Mesothelial cell of epicardium (in vitro differentiated cells): ENCODE data around the gene WIPI1. TPM values are rescaled to one million over a fixed set of nuclear protein-coding genes. Genes with fewer than 3 reads are reported as not detected.

Experiments used
- DNase-seq, 2 experiments: peaks; one replicate each; pipeline ENCODE4 v3.0.0; 2021; ENCODE audit warnings: low spot score in 2 of 2; ENCODE audit not compliant: unreplicated experiment in 2 of 2
- H3K27ac Mint-ChIP-seq: 2 replicates; pipeline ENCODE4 v1.8.0; 2021; ENCODE audit warnings: mixed read lengths
- H3K27me3 Mint-ChIP-seq: 2 replicates; pipeline ENCODE4 v1.8.0; 2021; ENCODE audit warnings: low read depth, mixed read lengths
- H3K36me3 Mint-ChIP-seq: 2 replicates; pipeline ENCODE4 v1.8.0; 2021; ENCODE audit warnings: mixed read lengths
- H3K4me1 Mint-ChIP-seq: 2 replicates; pipeline ENCODE4 v1.8.0; 2021; ENCODE audit warnings: mixed read lengths
- H3K4me3 Mint-ChIP-seq: 2 replicates; pipeline ENCODE4 v1.8.0; 2021; ENCODE audit warnings: mild to moderate bottlenecking, moderate library complexity, mixed read lengths
- H3K9me3 Mint-ChIP-seq: 2 replicates; pipeline ENCODE4 v1.8.0; 2021; ENCODE audit warnings: mixed read lengths
- CTCF ChIP-seq: fragments of 200-600 bp; sonication (generic); IDR thresholded peaks from one replicate; pipeline ENCODE4 v1.5.0; 2021; ENCODE audit warnings: antibody characterized with exemption; ENCODE audit not compliant: unreplicated experiment
- total RNA-seq: library from RNA; stranded (reverse); gene quantifications from 3 replicates; pipeline ENCODE4 v1.2.1, GENCODE V29; 2021

The WIPI1 gene
- total RNA-seq, 1 donor from 2014 or later, result 27.2 TPM

DNA sequence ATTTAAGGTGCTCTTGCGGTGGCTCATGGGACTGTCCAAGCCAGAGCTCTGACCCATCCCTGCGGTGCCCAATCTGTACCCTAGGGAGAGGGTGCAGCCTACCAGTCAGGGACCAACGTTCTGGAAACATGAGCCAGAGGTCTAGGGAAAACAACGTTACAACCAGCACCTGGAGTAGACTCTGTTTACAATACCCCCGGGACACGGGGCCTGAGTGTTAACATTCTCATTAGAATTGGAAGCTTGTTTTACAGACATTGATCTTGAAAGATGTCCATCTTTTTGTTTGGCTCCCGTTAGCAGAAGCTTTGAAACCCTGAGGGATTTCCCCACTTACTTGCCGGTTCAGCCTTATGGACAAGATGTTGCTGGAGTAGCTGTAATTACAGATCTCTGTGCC, 6.9 kb downstream of the WIPI1 start:
- Mint-ChIP-seq H3K4me3 (no peak overlapping the region), H3K27ac (no peak overlapping the region), H3K27me3 (no peaks in the 10 kb centered on the region), H3K9me3 (no peaks in the 10 kb centered on the region), H3K36me3 (peaks cover 13% of the 10 kb centered on the region), H3K4me1 (peaks cover 4% of the 10 kb centered on the region)
- DNase-seq, result no peak
- no peak for TF ChIP-seq CTCF

DNA sequence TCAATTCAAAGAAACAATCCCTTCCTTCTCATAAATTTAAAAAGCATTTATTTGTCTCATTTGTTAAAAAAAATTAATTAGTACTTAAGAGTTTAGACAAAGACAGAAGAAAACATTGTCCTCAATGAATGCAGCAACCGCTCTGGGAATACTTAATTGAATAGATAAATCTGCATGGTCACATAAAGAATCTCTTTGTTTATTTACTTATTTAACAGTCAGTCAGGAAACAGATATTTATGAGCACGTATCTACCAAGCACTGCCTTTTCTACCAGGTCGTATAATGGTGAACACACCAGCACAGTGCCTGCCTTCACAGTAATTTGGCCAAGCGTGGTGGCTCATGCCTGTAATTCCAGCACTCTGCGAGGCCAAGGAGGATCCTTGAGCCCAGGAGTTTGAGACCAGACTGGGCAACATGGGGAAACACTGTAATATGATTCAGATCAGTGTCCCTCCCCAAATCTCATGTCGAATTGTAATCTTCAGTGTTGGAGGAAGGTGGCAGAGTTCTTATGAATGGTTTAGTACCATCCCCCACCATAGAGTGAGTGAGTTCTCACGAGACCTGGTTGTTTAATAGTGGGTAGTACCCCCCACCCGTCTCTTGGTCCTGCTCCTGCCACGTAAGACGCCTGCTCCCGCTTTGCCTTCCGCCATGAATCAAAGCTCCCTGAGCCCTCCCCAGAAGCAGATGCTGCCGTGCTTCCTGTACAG, 8.1 kb downstream of the WIPI1 start:
- Mint-ChIP-seq H3K4me3 (no peak overlapping the region), H3K27me3 (no peaks in the 10 kb centered on the region), H3K4me1 (peaks cover 4% of the 10 kb centered on the region), H3K9me3 (no peaks in the 10 kb centered on the region), H3K27ac (no peak overlapping the region), H3K36me3 (peaks cover 13% of the 10 kb centered on the region)
- no peak for TF ChIP-seq CTCF
- no peak for DNase-seq

DNA sequence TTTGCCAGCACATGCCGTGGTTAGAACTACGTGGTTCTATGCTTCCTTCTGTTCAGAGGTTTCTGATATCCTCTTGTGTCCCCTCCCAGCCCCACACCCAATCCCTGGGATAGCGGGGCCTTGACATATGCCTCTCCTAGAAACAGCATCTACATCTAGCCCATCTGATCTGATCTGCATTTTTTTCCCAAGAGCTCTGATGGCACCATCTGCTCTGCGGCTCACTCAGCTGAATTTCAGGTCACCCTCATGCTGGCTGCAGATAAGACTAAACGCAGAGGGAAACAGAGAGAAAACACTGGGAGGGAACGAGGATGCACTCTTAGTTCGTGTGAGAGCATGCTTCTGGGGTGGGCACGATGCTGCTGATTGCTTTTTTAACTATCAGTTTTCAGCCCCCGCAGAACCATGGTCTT, 10.7 kb downstream of the WIPI1 start:
- no peak overlapping the region for H3K27ac Mint-ChIP-seq
- no peak overlapping the region for H3K4me3 Mint-ChIP-seq
- H3K36me3 Mint-ChIP-seq, result peaks cover 12% of the 10 kb centered on the region
- TF ChIP-seq CTCF, result no peak
- H3K9me3 Mint-ChIP-seq, result no peaks in the 10 kb centered on the region
- no peak for DNase-seq
- no peaks in the 10 kb centered on the region for H3K27me3 Mint-ChIP-seq
- peaks cover 2% of the 10 kb centered on the region for H3K4me1 Mint-ChIP-seq

DNA sequence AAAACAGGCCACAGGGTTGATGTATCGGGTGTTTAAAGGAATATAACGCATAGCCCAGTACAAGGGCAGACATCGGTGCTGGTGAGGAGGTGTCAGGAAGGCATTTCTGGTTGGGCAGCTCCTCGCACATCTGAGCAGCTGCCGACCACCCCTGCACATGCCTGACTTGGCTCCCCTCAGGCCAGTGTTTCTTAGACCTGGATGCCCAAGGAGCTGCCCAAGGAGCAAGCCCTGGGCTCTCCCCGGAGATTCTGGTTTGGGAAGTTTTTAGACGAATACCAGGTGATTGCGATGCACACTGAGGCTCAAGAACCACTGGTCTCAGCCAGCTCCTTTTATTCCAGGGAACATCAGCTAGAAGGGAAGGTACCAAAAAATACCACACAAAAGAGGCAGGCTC, 11.6 kb downstream of the WIPI1 start:
- peaks cover 11% of the 10 kb centered on the region for H3K4me1 Mint-ChIP-seq
- no peaks in the 10 kb centered on the region for H3K27me3 Mint-ChIP-seq
- no peak for DNase-seq
- no peak overlapping the region for H3K27ac Mint-ChIP-seq
- no peak overlapping the region for H3K4me3 Mint-ChIP-seq
- no peak for TF ChIP-seq CTCF
- no peaks in the 10 kb centered on the region for H3K9me3 Mint-ChIP-seq
- peaks cover 8% of the 10 kb centered on the region for H3K36me3 Mint-ChIP-seq

GRCh38 chr17:68443972-68444464, 13.3 kb downstream of the WIPI1 start:
- Mint-ChIP-seq H3K36me3 (peaks cover 2% of the 10 kb centered on the region), H3K9me3 (no peaks in the 10 kb centered on the region), H3K4me1 (peaks cover 11% of the 10 kb centered on the region), H3K4me3 (no peak overlapping the region), H3K27me3 (no peaks in the 10 kb centered on the region), H3K27ac (no peak overlapping the region)
- TF ChIP-seq CTCF, result no peak
- no peak for DNase-seq
